ENCODE results near the gene RTP2.

The RTP2 gene

DNA sequence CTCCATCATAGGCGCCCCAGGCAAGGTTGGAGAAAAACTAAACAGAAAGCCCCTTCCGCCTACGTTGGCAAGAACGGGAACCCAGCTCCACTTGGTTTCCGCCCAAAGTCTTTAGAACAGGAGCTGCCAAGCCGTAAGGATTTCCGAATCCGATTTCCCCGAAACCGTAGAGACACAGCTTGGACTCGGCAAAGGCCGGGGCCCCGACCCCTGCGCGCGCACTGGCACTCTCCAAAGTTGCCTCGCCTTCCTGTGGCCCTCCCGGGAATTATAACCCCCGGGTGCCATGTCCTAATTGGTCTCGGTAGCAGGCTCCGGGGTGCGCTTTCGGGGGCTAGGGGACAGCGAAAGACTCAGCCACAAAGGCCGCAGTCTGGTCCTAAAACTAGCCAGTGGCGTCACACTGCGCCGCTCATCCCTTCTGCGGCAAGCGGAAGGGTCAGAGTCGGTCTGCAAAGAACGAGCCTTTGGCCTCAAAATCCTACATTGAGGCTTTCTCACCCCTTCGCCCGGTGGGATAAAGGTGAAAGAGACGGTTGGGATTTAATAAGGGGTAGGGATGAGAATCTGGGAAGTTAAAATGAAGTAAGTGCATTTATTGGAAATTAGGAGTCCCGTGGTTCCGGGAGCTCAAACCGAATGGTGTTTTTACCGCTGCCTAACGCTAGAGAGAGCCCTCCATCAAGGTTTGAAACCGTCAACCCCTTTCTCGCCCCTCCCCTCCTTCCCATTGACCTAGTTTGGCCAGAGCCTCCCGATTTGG lies 36.2 kb upstream of the RTP2 start:
- peak overlapping the region; percentile 13; the same call in 1 of the 2 replicates for H3K9ac ChIP-seq
- H2AFZ ChIP-seq (ENCODE audit: low read depth), result peak overlapping the region; percentile 96
- no peaks in the 10 kb centered on the region for H3K36me3 ChIP-seq (ENCODE audit: insufficient read depth)
- H3K4me3 ChIP-seq (IDR thresholded peaks at IDR 0.05; ENCODE audit: insufficient read depth, low read depth, low read length), result no peak overlapping the region
- no peaks in the 10 kb centered on the region for H4K20me1 ChIP-seq (ENCODE audit: insufficient read depth)
- peaks cover 9% of the 10 kb centered on the region for H3K4me1 ChIP-seq (ENCODE audit: low read depth, poor library complexity, severe bottlenecking)
- peak overlapping the region; percentile 95 for H3K4me2 ChIP-seq
- no peak overlapping the region for H3K27ac ChIP-seq
- peaks cover 16% of the 10 kb centered on the region; the same call in 1 of the 2 replicates for H3K27me3 ChIP-seq (ENCODE audit: insufficient read depth, low read depth)
- TF ChIP-seq, protein P1, sequence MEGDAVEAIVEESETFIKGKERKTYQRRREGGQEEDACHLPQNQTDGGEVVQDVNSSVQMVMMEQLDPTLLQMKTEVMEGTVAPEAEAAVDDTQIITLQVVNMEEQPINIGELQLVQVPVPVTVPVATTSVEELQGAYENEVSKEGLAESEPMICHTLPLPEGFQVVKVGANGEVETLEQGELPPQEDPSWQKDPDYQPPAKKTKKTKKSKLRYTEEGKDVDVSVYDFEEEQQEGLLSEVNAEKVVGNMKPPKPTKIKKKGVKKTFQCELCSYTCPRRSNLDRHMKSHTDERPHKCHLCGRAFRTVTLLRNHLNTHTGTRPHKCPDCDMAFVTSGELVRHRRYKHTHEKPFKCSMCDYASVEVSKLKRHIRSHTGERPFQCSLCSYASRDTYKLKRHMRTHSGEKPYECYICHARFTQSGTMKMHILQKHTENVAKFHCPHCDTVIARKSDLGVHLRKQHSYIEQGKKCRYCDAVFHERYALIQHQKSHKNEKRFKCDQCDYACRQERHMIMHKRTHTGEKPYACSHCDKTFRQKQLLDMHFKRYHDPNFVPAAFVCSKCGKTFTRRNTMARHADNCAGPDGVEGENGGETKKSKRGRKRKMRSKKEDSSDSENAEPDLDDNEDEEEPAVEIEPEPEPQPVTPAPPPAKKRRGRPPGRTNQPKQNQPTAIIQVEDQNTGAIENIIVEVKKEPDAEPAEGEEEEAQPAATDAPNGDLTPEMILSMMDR (conservative IDR thresholded peaks at IDR 0.05; ENCODE audit: low read depth, low read length), result peak; percentile 77; the same call in 1 of the 2 replicates
- no peaks in the 10 kb centered on the region for H3K79me2 ChIP-seq (ENCODE audit: insufficient read depth, low read depth)

DNA sequence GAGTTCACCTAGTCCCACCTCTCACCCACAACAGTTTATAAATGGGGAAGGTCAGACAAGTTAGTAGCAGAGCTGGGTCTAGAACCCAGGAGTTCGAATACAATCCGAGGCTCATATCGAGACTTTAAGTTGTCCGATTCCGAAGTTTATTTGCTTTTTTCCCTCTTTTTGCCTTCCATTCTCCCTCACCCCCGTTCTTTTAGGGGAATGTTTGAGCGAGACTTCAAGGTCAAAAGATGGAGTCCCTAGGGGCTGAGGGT lies 35.6 kb upstream of the RTP2 start:
- peaks cover 11% of the 10 kb centered on the region; the same call in 1 of the 2 replicates for H3K27me3 ChIP-seq (ENCODE audit: insufficient read depth, low read depth)
- H3K4me2 ChIP-seq, result peak overlapping the region; percentile 95
- no peaks in the 10 kb centered on the region for H4K20me1 ChIP-seq (ENCODE audit: insufficient read depth)
- no peaks in the 10 kb centered on the region for H3K36me3 ChIP-seq (ENCODE audit: insufficient read depth)
- no peak overlapping the region for H3K27ac ChIP-seq
- no peak overlapping the region for H3K4me3 ChIP-seq (IDR thresholded peaks at IDR 0.05; ENCODE audit: insufficient read depth, low read depth, low read length)
- TF ChIP-seq, protein P1 (conservative IDR thresholded peaks at IDR 0.05; ENCODE audit: low read depth, low read length), result no peak
- H2AFZ ChIP-seq (ENCODE audit: low read depth), result peak overlapping the region; percentile 96
- H3K79me2 ChIP-seq (ENCODE audit: insufficient read depth, low read depth), result no peaks in the 10 kb centered on the region
- H3K4me1 ChIP-seq (ENCODE audit: low read depth, poor library complexity, severe bottlenecking), result peaks cover 9% of the 10 kb centered on the region
- H3K9ac ChIP-seq, result peak overlapping the region; percentile 13; the same call in 1 of the 2 replicates

GRCh38 chr3:187737368-187738070 lies 35.2 kb upstream of the RTP2 start:
- TF ChIP-seq, protein P1 (conservative IDR thresholded peaks at IDR 0.05; ENCODE audit: low read depth, low read length), result no peak
- no peak overlapping the region for H3K9ac ChIP-seq
- peak overlapping the region; percentile 95 for H3K4me2 ChIP-seq
- H3K4me1 ChIP-seq (ENCODE audit: low read depth, poor library complexity, severe bottlenecking), result peaks cover 9% of the 10 kb centered on the region
- H4K20me1 ChIP-seq (ENCODE audit: insufficient read depth), result no peaks in the 10 kb centered on the region
- H3K27me3 ChIP-seq (ENCODE audit: insufficient read depth, low read depth), result peaks cover 6% of the 10 kb centered on the region; the same call in 1 of the 2 replicates
- no peaks in the 10 kb centered on the region for H3K79me2 ChIP-seq (ENCODE audit: insufficient read depth, low read depth)
- no peaks in the 10 kb centered on the region for H3K36me3 ChIP-seq (ENCODE audit: insufficient read depth)
- no peak overlapping the region for H3K4me3 ChIP-seq (IDR thresholded peaks at IDR 0.05; ENCODE audit: insufficient read depth, low read depth, low read length)
- H2AFZ ChIP-seq (ENCODE audit: low read depth), result peak overlapping the region; percentile 96
- H3K27ac ChIP-seq, result no peak overlapping the region

DNA sequence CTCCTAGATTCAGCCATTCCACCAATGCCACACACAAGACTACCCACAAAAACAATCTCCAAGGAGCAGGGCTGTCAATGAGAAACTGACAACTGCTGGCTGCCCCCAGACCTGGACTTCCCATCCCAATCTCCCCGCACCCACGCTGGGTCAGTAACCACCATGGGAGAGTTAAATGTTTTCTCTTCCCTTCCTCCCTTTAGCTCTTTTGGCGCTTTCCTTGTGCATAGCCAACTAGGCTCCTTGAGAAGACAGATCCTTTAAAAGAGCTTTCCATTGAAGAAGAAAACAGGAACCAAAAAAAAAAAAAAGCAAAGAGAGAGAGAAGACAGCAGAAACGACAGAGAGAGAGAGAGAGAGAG lies 34.6 kb upstream of the RTP2 start:
- Histone ChIP-seq H2AFZ (ENCODE audit: low read depth) (no peak overlapping the region), H3K4me1 (ENCODE audit: low read depth, poor library complexity, severe bottlenecking) (peaks cover 9% of the 10 kb centered on the region), H3K27me3 (ENCODE audit: insufficient read depth, low read depth) (peaks cover 3% of the 10 kb centered on the region; the same call in 1 of the 2 replicates), H3K27ac (no peak overlapping the region), H3K36me3 (ENCODE audit: insufficient read depth) (no peaks in the 10 kb centered on the region), H3K79me2 (ENCODE audit: insufficient read depth, low read depth) (no peaks in the 10 kb centered on the region), H4K20me1 (ENCODE audit: insufficient read depth) (no peaks in the 10 kb centered on the region), H3K4me2 (no peak overlapping the region), H3K9ac (no peak overlapping the region), H3K4me3 (IDR thresholded peaks at IDR 0.05; ENCODE audit: insufficient read depth, low read depth, low read length) (no peak overlapping the region)
- TF ChIP-seq, protein P1 (conservative IDR thresholded peaks at IDR 0.05; ENCODE audit: low read depth, low read length), result no peak
